ENCODE measurements around the gene LNX1.

The LNX1 gene

GRCh38 chr4:53575552-53575951 lies 15.7 kb downstream of the LNX1 start:
- TF ChIP-seq CTCF (IDR thresholded peaks at IDR 0.05; ENCODE audit: low read depth, low read length) = no peak
- DNase-seq (ENCODE audit: extremely low read depth, low read depth) = no peak

- DNase-seq (ENCODE audit: extremely low read depth, low read depth) = no peak
- no peak for TF ChIP-seq CTCF (IDR thresholded peaks at IDR 0.05; ENCODE audit: low read depth, low read length)
These were observed 16.8 kb downstream of the LNX1 start for GRCh38 chr4:53574528-53574927.

- TF ChIP-seq CTCF (IDR thresholded peaks at IDR 0.05; ENCODE audit: low read depth, low read length) = no peak
- DNase-seq (ENCODE audit: extremely low read depth, low read depth) = no peak
These were observed 17.6 kb downstream of the LNX1 start for GRCh38 chr4:53573696-53574095.

- DNase-seq (ENCODE audit: extremely low read depth, low read depth) = no peak
- no peak for TF ChIP-seq CTCF (IDR thresholded peaks at IDR 0.05; ENCODE audit: low read depth, low read length)
These were observed 18.7 kb downstream of the LNX1 start for GRCh38 chr4:53572600-53572994.

GRCh38 chr4:53571936-53572599 lies 19.2 kb downstream of the LNX1 start:
- no peak for DNase-seq (ENCODE audit: extremely low read depth, low read depth)
- TF ChIP-seq CTCF (IDR thresholded peaks at IDR 0.05; ENCODE audit: low read depth, low read length) = no peak

- no peak for DNase-seq (ENCODE audit: extremely low read depth, low read depth)
- no peak for TF ChIP-seq CTCF (IDR thresholded peaks at IDR 0.05; ENCODE audit: low read depth, low read length)
These were observed 27.5 kb downstream of the LNX1 start for GRCh38 chr4:53563824-53564223.

- no peak for DNase-seq (ENCODE audit: extremely low read depth, low read depth)
- TF ChIP-seq CTCF (IDR thresholded peaks at IDR 0.05; ENCODE audit: low read depth, low read length) = no peak
These were observed 28.9 kb downstream of the LNX1 start for GRCh38 chr4:53562409-53562808.

All from AG09319 (cell line).